GM19328 (cell line): ENCODE data around the gene KCNQ4.

Experiments
- ATAC-seq: cut with Tn5 transposase; IDR thresholded peaks from one replicate; pipeline ENCODE4 v1.9.1; 2021; ENCODE audit warnings: mild to moderate bottlenecking, moderate library complexity; ENCODE audit not compliant: unreplicated experiment

Gene KCNQ4

GRCh38 chr1:40887652-40888051 is 104.1 kb downstream of the KCNQ4 start:
- ATAC-seq: no peak
